PC-9 (cell line): ENCODE data around the gene NEB. TPM values are rescaled to one million over a fixed set of nuclear protein-coding genes. Genes with fewer than 3 reads are reported as not detected.

ENCODE experiments used
- BruUV-seq: library from RNA; stranded (reverse); fragments of 400-500 nt; replicated peaks from 2 replicates; lab custom pipeline; 2021; lab: Mats Ljungman, UMichigan
- CTCF ChIA-PET: fragments of 300-600 bp; sonication (Branson Sonifier 250); formaldehyde crosslinking; loops from one replicate; lab custom pipeline; 2022; ENCODE audit warnings: antibody characterized with exemption; lab: Charles Lee
- POLR2A ChIA-PET: fragments of 300-600 bp; sonication (Branson Sonifier 250); formaldehyde crosslinking; loops from one replicate; lab custom pipeline; 2022; ENCODE audit warnings: antibody characterized with exemption; ENCODE audit not compliant: unreplicated experiment; lab: Charles Lee
- DNase-seq, 2 experiments: peaks; one replicate each; pipeline versions ENCODE4 v3.0.0 to v3.0.0-alpha.2; 2015 to 2022; ENCODE audit warnings: mixed read lengths in 1 of 2
- H2AFZ ChIP-seq: fragments of 200-600 bp; sonication (generic); 2 replicates; pipeline ENCODE4 v1.8.1; 2017; ENCODE audit warnings: antibody characterized with exemption
- H3F3A ChIP-seq: fragments of 200-600 bp; sonication (generic); 2 replicates; pipeline ENCODE4 v1.8.1; 2017; ENCODE audit warnings: antibody characterized with exemption, mild to moderate bottlenecking, low read depth; ENCODE audit not compliant: insufficient read depth
- H3K27ac ChIP-seq: fragments of 200-600 bp; sonication (generic); 2 replicates; pipeline ENCODE4 v1.6.1; 2016; ENCODE audit warnings: mixed run types
- H3K27me3 ChIP-seq: fragments of 200-600 bp; sonication (generic); 2 replicates; pipeline ENCODE4 v1.6.1; 2016; ENCODE audit warnings: low read depth, mixed run types; ENCODE audit not compliant: insufficient read depth
- H3K36me3 ChIP-seq: fragments of 200-600 bp; sonication (generic); 2 replicates; pipeline ENCODE4 v1.6.1; 2016; ENCODE audit warnings: low read depth, mixed run types
- H3K4me1 ChIP-seq: fragments of 200-600 bp; sonication (generic); replicated peaks from 2 replicates; pipeline ENCODE4 v1.6.1; 2016; ENCODE audit warnings: mixed run types; ENCODE audit not compliant: insufficient read depth
- H3K4me2 ChIP-seq: fragments of 200-600 bp; sonication (generic); 2 replicates; pipeline ENCODE4 v1.6.1; 2017; ENCODE audit warnings: mixed run types
- H3K4me3 ChIP-seq: fragments of 200-600 bp; sonication (generic); 2 replicates; pipeline ENCODE4 v1.6.1; 2016; ENCODE audit warnings: mixed run types
- H3K79me2 ChIP-seq: fragments of 200-600 bp; sonication (generic); 2 replicates; pipeline ENCODE4 v1.6.1; 2017; ENCODE audit warnings: low read depth, mixed run types
- H3K9me2 ChIP-seq: fragments of 200-600 bp; sonication (generic); 2 replicates; pipeline ENCODE4 v1.8.1; 2017; ENCODE audit warnings: mild to moderate bottlenecking; ENCODE audit not compliant: insufficient read depth
- H3K9me3 ChIP-seq: fragments of 200-600 bp; sonication (generic); 2 replicates; pipeline ENCODE4 v1.8.1; 2016; ENCODE audit warnings: low read depth; ENCODE audit not compliant: insufficient read depth
- H4K20me1 ChIP-seq: fragments of 200-600 bp; sonication (generic); 2 replicates; pipeline ENCODE4 v1.8.1; 2017; ENCODE audit not compliant: insufficient read depth
- EZH2 ChIP-seq: fragments of 200-600 bp; sonication (generic); IDR thresholded peaks from 2 replicates; pipeline ENCODE4 v1.8.0; 2017; ENCODE audit warnings: antibody characterized with exemption, low read depth
- intact Hi-C: fragments of 100-400 bp; cut with micrococcal nuclease; formaldehyde crosslinking; loops from one replicate; pipeline ENCODE4 v1.10.0; 2022; ENCODE audit not compliant: unreplicated experiment
- total RNA-seq: library from RNA; stranded (reverse); gene quantifications from 2 replicates; pipeline ENCODE4 v1.2.3, GENCODE V29; 2021
- TF ChIP-seq, protein P1 (sequence below): fragments of 200-600 bp; sonication (generic); conservative IDR thresholded peaks from 2 replicates; pipeline ENCODE4 v1.6.1; 2017; ENCODE audit warnings: mixed run types, antibody characterized with exemption, mild to moderate bottlenecking, moderate library complexity

The NEB gene
- total RNA-seq, 1 experiment from 2014 or later = 0.15 TPM

DNA sequence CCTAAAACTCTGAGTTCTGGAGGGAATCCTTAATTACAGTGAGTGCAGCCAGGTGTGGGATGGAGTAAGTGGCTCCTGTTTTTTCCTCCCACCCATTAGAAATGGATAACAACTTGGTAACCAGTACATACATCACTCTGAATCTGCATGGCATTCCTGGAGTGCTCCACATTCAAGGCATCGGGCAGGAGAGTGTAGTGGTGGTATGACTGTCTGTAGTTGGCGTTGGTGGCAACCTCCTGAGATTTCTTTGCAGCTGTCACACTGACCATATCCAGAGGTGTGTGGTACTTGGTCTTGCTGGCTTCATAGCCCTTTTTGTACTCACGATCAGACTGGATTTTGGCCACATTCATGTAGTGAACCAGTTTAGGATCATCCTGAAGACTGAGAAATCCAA, 68.3 kb downstream of the NEB start:
- H3K79me2 ChIP-seq = no peaks in the 10 kb centered on the region

DNA sequence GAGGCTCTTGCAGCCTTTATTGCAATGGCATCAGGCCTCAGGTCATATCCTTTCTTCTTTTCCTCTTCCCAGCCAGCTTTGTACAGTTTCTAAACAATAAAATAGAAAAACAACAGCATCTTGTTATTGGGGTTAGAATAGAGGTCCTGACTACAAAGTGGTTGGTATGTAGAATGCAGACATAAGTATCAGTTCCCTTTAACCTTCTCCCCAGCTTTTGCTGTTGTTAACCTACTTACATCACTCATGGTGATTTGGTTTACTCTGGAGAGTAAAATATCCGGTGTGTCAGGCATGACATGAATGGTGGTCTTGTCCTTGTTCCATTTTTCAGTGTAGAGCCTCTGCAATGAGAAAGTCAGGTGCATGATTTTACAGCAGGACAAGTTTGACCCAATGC, 69.8 kb downstream of the NEB start:
- no peak for DNase-seq
- ChIA-PET CTCF (no interaction called here), POLR2A (no interaction called here)
- no peak overlapping the region for H2AFZ ChIP-seq
- H3K27ac ChIP-seq = no peak overlapping the region
- H3K36me3 ChIP-seq = no peaks in the 10 kb centered on the region
- intact Hi-C loops = no loop called here
- H3K9me3 ChIP-seq = no peaks in the 10 kb centered on the region
- no peaks in the 10 kb centered on the region for H3F3A ChIP-seq
- no peaks in the 10 kb centered on the region for H3K79me2 ChIP-seq
- no peak overlapping the region for H3K4me3 ChIP-seq
- H4K20me1 ChIP-seq = no peaks in the 10 kb centered on the region
- no peaks in the 10 kb centered on the region for H3K9me2 ChIP-seq
- no peak overlapping the region for H3K4me2 ChIP-seq
- BruUV-seq = no TSS peak
- no peaks in the 10 kb centered on the region for H3K4me1 ChIP-seq
- no peaks in the 10 kb centered on the region for H3K27me3 ChIP-seq
- TF ChIP-seq EZH2 = no peak
- TF ChIP-seq, protein P1, sequence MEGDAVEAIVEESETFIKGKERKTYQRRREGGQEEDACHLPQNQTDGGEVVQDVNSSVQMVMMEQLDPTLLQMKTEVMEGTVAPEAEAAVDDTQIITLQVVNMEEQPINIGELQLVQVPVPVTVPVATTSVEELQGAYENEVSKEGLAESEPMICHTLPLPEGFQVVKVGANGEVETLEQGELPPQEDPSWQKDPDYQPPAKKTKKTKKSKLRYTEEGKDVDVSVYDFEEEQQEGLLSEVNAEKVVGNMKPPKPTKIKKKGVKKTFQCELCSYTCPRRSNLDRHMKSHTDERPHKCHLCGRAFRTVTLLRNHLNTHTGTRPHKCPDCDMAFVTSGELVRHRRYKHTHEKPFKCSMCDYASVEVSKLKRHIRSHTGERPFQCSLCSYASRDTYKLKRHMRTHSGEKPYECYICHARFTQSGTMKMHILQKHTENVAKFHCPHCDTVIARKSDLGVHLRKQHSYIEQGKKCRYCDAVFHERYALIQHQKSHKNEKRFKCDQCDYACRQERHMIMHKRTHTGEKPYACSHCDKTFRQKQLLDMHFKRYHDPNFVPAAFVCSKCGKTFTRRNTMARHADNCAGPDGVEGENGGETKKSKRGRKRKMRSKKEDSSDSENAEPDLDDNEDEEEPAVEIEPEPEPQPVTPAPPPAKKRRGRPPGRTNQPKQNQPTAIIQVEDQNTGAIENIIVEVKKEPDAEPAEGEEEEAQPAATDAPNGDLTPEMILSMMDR = no peak

More for the DNA sequence above, 68.3 kb downstream of the NEB start:
- no peaks in the 10 kb centered on the region for H4K20me1 ChIP-seq
- H3K4me1 ChIP-seq = no peaks in the 10 kb centered on the region
- H2AFZ ChIP-seq = no peak overlapping the region
- H3K27me3 ChIP-seq = no peaks in the 10 kb centered on the region
- ChIA-PET CTCF (no interaction called here), POLR2A (no interaction called here)
- no peaks in the 10 kb centered on the region for H3K9me2 ChIP-seq
- intact Hi-C loops = no loop called here
- no peak overlapping the region for H3K4me3 ChIP-seq
- no peaks in the 10 kb centered on the region for H3K36me3 ChIP-seq
- BruUV-seq = no TSS peak
- H3K4me2 ChIP-seq = no peak overlapping the region
- H3K9me3 ChIP-seq = no peaks in the 10 kb centered on the region
- H3K27ac ChIP-seq = no peak overlapping the region
- TF ChIP-seq, protein P1 = no peak
- TF ChIP-seq EZH2 = no peak
- no peak for DNase-seq
- H3F3A ChIP-seq = no peaks in the 10 kb centered on the region

DNA sequence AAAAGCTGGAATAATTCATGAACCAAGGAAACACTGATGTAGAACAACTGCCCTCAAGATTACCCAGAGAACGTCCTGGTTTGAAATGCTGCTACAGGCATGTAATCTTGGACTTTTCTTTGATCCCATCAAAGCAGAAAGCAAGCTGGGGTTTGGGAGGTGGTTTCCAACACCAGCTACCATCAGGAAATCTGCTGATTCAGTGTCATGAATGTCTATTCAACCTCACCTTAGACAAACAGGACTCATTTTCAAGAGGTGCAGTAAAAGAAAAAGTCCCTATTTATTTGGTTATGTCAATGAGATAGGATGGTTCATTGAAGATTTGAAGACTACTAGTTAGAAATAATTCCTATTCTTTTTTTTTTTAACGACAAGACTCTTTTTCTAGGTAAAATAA, 72.7 kb downstream of the NEB start:
- Histone ChIP-seq H3K27me3 (no peaks in the 10 kb centered on the region), H3K9me2 (no peaks in the 10 kb centered on the region), H3K9me3 (no peaks in the 10 kb centered on the region), H4K20me1 (no peaks in the 10 kb centered on the region), H3K36me3 (no peaks in the 10 kb centered on the region), H3K4me3 (no peak overlapping the region), H3F3A (no peaks in the 10 kb centered on the region), H3K79me2 (no peaks in the 10 kb centered on the region), H3K4me2 (no peak overlapping the region), H3K27ac (no peak overlapping the region), H2AFZ (no peak overlapping the region), H3K4me1 (no peaks in the 10 kb centered on the region)
- CTCF ChIA-PET = no interaction called here
- BruUV-seq = no TSS peak
- intact Hi-C loops = no loop called here
- DNase-seq = no peak
- TF ChIP-seq EZH2 = no peak
- TF ChIP-seq, protein P1 = no peak
- POLR2A ChIA-PET = no interaction called here
